Vagina (tissue), 2 donors: Measurements from ENCODE around the gene THADA. TPM values are rescaled to one million over a fixed set of nuclear protein-coding genes. Genes with fewer than 3 reads are reported as not detected.

Experiments used
- DNase-seq, 2 donors: peaks; one replicate each; pipeline ENCODE4 v3.0.0-alpha.2; 2017; ENCODE audit errors: extremely low spot score in 2 of 2
- H3K27ac ChIP-seq: fragments of 200-600 bp; sonication (generic); one replicate; pipeline ENCODE4 v1.5.1; 2019
- H3K27me3 ChIP-seq: fragments of 200-600 bp; sonication (generic); one replicate; pipeline ENCODE4 v1.5.1; 2019
- H3K36me3 ChIP-seq, 2 donors: fragments of 200-600 bp; sonication (generic); one replicate each; pipeline ENCODE4 v1.5.1; 2017 to 2019
- H3K4me1 ChIP-seq: fragments of 200-600 bp; sonication (generic); one replicate; pipeline ENCODE4 v1.5.1; 2019
- H3K4me3 ChIP-seq, 2 donors: fragments of 200-600 bp; sonication (generic); 1 replicate in 1 of 2; 2 replicates in 1 of 2; pipeline ENCODE4 v1.5.1; 2016 to 2019
- H3K9me3 ChIP-seq: fragments of 200-600 bp; sonication (generic); one replicate; pipeline ENCODE4 v1.5.1; 2019
- POLR2A ChIP-seq, 2 donors: fragments of 450-650 bp; IDR thresholded peaks; one replicate each; pipeline ENCODE4 v1.6.1; 2017; ENCODE audit warnings: antibody characterized with exemption in 2 of 2, mild to moderate bottlenecking in 2 of 2, moderate library complexity in 2 of 2
- POLR2AphosphoS5 ChIP-seq, 2 donors: sonication (generic); formaldehyde crosslinking; IDR thresholded peaks; one replicate each; pipeline ENCODE4 v1.9.0; 2017; ENCODE audit warnings: antibody characterized with exemption in 2 of 2, mild to moderate bottlenecking in 2 of 2, low read depth in 1 of 2; ENCODE audit not compliant: insufficient read depth in 1 of 2
- intact Hi-C: fragments of 100-400 bp; cut with DNase I; formaldehyde crosslinking; loops from one replicate; pipeline ENCODE4 v1.15.1; 2023
- total RNA-seq: library from RNA; depleted of rRNA; stranded (reverse); fragments of >200 nt; gene quantifications from one replicate; pipeline ENCODE4 v1.2.3, GENCODE V29; 2016
- TF ChIP-seq, protein P1 (sequence below), 3 experiments: fragments of 450-650 bp in 2 of 3; fragments of 200-600 bp in 1 of 3; sonication (generic) in 1 of 3; IDR thresholded peaks; one replicate each; pipeline ENCODE4 v1.5.1; 2017 to 2019; ENCODE audit warnings: antibody characterized with exemption in 3 of 3, mild to moderate bottlenecking in 2 of 3, moderate library complexity in 2 of 3

Gene THADA
- total RNA-seq, 1 donor from 2014 or later = 32.2 TPM

DNA sequence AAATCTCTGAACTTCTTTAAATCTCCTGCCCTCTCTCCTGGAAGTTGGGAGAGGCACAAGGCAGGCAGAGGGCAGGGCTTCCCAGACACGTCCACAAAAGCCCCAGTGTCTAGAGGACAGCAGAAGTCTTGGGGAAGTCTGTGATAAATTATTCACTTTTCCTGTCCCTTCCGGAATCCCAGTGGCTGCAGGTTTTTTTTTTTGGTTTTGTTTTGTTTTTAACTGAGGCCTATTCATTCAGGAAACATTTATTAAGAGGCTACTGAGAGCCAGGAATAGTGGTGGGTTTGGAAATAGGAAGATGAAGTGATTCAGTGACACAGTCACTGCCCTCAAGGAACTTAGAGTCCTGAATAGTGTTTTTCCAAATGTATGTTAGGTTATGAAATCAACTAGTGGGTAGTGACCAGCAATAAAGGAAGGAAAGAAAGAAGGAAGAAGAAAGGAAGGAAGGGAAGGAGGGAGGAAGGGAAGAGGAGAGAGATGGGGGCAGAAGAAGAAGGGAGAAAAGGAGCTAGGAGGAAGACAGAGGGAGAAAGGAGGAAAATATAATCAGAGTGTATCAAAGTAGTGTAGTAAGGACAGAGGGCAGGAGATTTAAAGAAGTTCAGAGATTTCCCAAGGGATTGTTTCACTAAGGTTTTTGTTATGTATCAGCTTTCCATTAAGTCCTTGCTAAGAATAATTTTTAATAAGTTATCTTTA, 270.6 kb downstream of the THADA start:
- no peak for DNase-seq
- H3K27ac ChIP-seq = peak overlapping the region; percentile 74
- no peak overlapping the region for H3K4me3 ChIP-seq
- TF ChIP-seq POLR2AphosphoS5 (IDR thresholded peaks at IDR 0.05; ENCODE audit: insufficient read depth in 1 of 2, low read depth in 1 of 2) (no peak), POLR2A (IDR thresholded peaks at IDR 0.05) (no peak)
- TF ChIP-seq, protein P1, sequence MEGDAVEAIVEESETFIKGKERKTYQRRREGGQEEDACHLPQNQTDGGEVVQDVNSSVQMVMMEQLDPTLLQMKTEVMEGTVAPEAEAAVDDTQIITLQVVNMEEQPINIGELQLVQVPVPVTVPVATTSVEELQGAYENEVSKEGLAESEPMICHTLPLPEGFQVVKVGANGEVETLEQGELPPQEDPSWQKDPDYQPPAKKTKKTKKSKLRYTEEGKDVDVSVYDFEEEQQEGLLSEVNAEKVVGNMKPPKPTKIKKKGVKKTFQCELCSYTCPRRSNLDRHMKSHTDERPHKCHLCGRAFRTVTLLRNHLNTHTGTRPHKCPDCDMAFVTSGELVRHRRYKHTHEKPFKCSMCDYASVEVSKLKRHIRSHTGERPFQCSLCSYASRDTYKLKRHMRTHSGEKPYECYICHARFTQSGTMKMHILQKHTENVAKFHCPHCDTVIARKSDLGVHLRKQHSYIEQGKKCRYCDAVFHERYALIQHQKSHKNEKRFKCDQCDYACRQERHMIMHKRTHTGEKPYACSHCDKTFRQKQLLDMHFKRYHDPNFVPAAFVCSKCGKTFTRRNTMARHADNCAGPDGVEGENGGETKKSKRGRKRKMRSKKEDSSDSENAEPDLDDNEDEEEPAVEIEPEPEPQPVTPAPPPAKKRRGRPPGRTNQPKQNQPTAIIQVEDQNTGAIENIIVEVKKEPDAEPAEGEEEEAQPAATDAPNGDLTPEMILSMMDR (IDR thresholded peaks at IDR 0.05) = no peak
- no peaks in the 10 kb centered on the region for H3K27me3 ChIP-seq
- peaks cover 44% of the 10 kb centered on the region for H3K4me1 ChIP-seq
- intact Hi-C loops = no loop called here
- H3K36me3 ChIP-seq = no peaks in the 10 kb centered on the region
- no peaks in the 10 kb centered on the region for H3K9me3 ChIP-seq

DNA sequence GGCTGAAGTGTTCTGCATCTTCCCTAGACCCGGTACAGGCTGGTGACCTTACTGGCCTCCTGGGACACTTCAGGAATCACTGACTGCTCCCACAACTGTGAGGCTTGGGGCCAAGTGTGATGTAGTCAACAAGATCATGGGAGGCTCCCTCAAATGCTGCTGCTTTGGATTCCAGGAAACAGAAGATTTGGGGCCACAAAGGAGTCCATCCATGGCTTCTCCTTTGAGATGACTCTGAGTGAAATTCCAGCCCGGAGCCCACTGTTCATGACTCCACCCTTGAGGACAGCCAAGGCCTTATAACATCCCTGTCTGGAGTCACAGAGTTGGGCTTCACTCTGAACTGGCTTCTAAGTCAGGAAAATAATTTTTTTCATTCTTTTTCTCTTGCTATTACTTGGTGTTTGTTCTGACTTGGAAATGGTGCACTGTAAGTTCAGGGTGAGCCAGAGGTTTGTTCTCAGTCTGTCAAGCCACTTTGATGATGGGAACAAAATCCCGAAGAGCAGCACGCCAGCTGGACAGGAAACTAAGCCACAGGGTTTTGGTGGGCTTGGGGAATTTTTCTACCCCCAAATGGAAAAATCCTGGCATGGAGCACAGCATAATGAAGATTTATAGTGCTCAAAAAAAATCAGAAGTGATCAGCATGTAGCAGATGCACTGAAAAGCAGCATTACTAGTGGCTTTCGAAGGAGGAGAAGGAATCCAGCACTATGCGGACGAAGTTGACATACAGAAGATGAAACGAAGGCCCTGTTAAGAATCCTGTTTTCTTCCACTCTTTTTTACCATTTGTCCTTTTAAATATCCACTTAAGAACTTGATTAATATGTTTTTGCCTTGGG, 271.4 kb downstream of the THADA start:
- no peak for DNase-seq
- no peak overlapping the region for H3K4me3 ChIP-seq
- TF ChIP-seq POLR2AphosphoS5 (IDR thresholded peaks at IDR 0.05; ENCODE audit: insufficient read depth in 1 of 2, low read depth in 1 of 2) (no peak), POLR2A (IDR thresholded peaks at IDR 0.05) (no peak)
- TF ChIP-seq, protein P1 (IDR thresholded peaks at IDR 0.05) = no peak
- H3K27ac ChIP-seq = peak overlapping the region; percentile 74
- no peaks in the 10 kb centered on the region for H3K36me3 ChIP-seq
- no peaks in the 10 kb centered on the region for H3K9me3 ChIP-seq
- no peaks in the 10 kb centered on the region for H3K27me3 ChIP-seq
- H3K4me1 ChIP-seq = peaks cover 38% of the 10 kb centered on the region
- intact Hi-C loops = no loop called here

DNA sequence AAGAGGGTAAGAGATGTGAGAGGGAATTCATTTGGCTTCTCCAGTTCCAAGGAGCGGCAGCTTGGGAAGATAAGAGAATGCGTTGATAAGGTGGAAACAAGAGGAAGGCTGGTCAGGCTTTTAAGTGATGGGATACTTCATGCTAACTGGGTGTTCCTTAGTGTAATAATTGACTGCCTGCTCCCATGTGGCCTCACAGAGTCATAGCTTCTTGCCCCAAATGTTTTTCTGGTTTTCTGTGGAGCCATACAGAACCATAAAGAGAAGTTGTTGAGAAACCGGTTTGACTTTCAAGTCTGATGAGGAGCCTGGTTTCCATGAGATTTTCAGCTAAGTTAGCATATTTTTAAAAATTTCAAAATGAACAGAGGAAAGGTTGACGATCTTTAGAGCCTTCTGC, 272.0 kb downstream of the THADA start:
- Histone ChIP-seq H3K9me3 (no peaks in the 10 kb centered on the region), H3K27me3 (no peaks in the 10 kb centered on the region), H3K36me3 (no peaks in the 10 kb centered on the region), H3K4me3 (no peak overlapping the region), H3K27ac (peak overlapping the region; percentile 74), H3K4me1 (peaks cover 36% of the 10 kb centered on the region)
- no peak for DNase-seq
- TF ChIP-seq, protein P1 (IDR thresholded peaks at IDR 0.05) = no peak
- no peak for TF ChIP-seq POLR2A (IDR thresholded peaks at IDR 0.05)
- TF ChIP-seq POLR2AphosphoS5 (IDR thresholded peaks at IDR 0.05; ENCODE audit: insufficient read depth in 1 of 2, low read depth in 1 of 2) = no peak
- intact Hi-C loops = no loop called here

DNA sequence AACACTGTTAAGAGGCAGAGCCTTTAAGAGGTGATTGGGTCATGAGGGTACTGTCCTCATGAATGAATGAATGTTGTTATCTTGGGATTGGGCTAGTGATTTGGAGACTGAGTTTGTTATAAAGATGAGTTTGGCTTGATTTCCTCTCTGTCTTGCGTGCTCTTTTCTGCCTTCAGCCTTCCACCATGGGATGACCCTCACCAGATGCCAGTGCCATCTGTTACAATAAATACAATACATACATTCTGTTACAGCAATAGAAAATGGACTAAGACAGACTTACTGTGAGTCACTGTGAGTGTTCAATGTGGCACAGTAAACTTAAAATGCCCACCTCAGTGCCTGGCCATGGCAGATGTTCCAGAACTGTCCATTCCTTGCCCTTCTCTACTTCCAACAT, 274.4 kb downstream of the THADA start:
- intact Hi-C loops = no loop called here
- Histone ChIP-seq H3K27ac (no peak overlapping the region), H3K27me3 (no peaks in the 10 kb centered on the region), H3K4me1 (peaks cover 23% of the 10 kb centered on the region), H3K36me3 (no peaks in the 10 kb centered on the region), H3K9me3 (no peaks in the 10 kb centered on the region), H3K4me3 (no peak overlapping the region)
- DNase-seq = no peak
- no peak for TF ChIP-seq POLR2A (IDR thresholded peaks at IDR 0.05)
- TF ChIP-seq, protein P1 (IDR thresholded peaks at IDR 0.05) = no peak

DNA sequence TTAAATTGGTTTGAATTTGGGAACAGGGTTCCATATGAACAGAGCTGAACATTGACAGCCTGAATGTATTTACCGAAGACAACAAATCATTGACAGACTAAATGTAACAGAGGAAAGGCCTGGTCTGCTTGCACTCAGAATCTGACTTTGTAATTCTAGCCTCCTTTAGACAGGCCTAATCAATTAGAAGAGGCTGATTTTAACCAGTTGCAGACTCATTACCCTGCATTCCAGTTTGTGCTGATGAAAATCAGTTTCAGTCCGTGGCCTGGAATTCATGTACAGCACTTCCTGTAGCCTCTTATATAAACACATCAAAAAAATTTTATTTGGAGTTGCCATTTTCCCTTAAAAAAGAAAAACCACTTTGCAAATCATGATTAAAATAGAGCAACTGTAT, 276.3 kb downstream of the THADA start:
- intact Hi-C loops = no loop called here
- no peaks in the 10 kb centered on the region for H3K27me3 ChIP-seq

More for the DNA sequence above, 276.3 kb downstream of the THADA start:
- peaks cover 12% of the 10 kb centered on the region for H3K4me1 ChIP-seq
- DNase-seq = no peak
- no peaks in the 10 kb centered on the region for H3K36me3 ChIP-seq
- TF ChIP-seq, protein P1 (IDR thresholded peaks at IDR 0.05) = no peak
- TF ChIP-seq POLR2A (IDR thresholded peaks at IDR 0.05) = no peak
- TF ChIP-seq POLR2AphosphoS5 (IDR thresholded peaks at IDR 0.05; ENCODE audit: insufficient read depth in 1 of 2, low read depth in 1 of 2) = no peak
- no peaks in the 10 kb centered on the region for H3K9me3 ChIP-seq
- H3K27ac ChIP-seq = no peak overlapping the region
- H3K4me3 ChIP-seq = no peak overlapping the region
